GM12875 (cell line): ENCODE results near the gene SLIT1.
A peak's percentile ranks its signal among the peaks of the same experiment; 100 is the strongest.
"Not testable (repeated sequence)": the region's sequence is repeated elsewhere in the genome, so short reads cannot be mapped to it uniquely, and the experiment has no call there.

Source experiments
- H3K4me3 ChIP-seq: one replicate; pipeline ENCODE4 v1.5.1; 2011; ENCODE audit warnings: low read depth, low read length, control low read depth
- CTCF ChIP-seq: IDR thresholded peaks from 2 replicates; pipeline ENCODE4 v1.5.1; 2011; ENCODE audit warnings: low read depth, mild to moderate bottlenecking, control low read depth, inconsistent platforms, low read length, moderate library complexity, borderline replicate concordance; ENCODE audit not compliant: insufficient read depth

SLIT1 gene

GRCh38 chr10:97087296-97087695 is 98.5 kb downstream of the SLIT1 start:
- H3K4me3 ChIP-seq = no peak overlapping the region
- TF ChIP-seq CTCF = no peak

- no peak for TF ChIP-seq CTCF
- no peak overlapping the region for H3K4me3 ChIP-seq
Measured at GRCh38 chr10:97086530-97086929, 99.2 kb downstream of the SLIT1 start.

- TF ChIP-seq CTCF = no peak
Measured at GRCh38 chr10:97083228-97083829, 102.4 kb downstream of the SLIT1 start.

GRCh38 chr10:97082575-97082974 is 103.2 kb downstream of the SLIT1 start:
- not testable (repeated sequence) for H3K4me3 ChIP-seq

More at GRCh38 chr10:97083228-97083829, 102.4 kb downstream of the SLIT1 start:
- no peak overlapping the region for H3K4me3 ChIP-seq

GRCh38 chr10:97081621-97082235 is 104.0 kb downstream of the SLIT1 start:
- TF ChIP-seq CTCF = peak; percentile 93
- H3K4me3 ChIP-seq = no peak overlapping the region

- no peak overlapping the region for H3K4me3 ChIP-seq
- TF ChIP-seq CTCF = no peak
Measured at GRCh38 chr10:97080051-97080776, 105.5 kb downstream of the SLIT1 start.

GRCh38 chr10:97079448-97079847 is 106.3 kb downstream of the SLIT1 start:
- TF ChIP-seq CTCF = no peak
- H3K4me3 ChIP-seq = no peak overlapping the region
